ENCODE data around the gene DOCK10.
A peak's percentile ranks its signal among the peaks of the same experiment; 100 is the strongest.

DOCK10 gene

DNA sequence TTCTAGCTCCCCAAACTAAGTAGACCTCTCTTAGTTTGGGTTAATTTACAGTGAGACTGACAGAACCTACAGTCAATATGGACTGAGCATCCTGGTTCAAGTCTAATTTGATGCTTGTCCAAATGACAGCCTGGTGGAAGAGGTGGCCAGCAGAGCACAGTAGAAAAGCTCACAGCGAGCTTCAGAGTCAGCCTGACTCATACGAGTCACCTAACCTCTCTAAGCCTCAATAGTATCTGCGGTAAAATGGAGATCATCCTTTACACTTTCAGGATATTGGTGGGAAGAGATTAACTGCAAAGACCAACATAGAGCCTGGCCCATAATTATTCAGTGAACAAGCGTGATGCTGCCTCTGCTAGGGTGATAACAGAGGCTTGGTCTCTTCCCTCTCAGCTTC lies 54.5 kb downstream of the DOCK10 start:
- intact Hi-C loops (cut with DNase I) = no loop called here
- no peak for DNase-seq

DNA sequence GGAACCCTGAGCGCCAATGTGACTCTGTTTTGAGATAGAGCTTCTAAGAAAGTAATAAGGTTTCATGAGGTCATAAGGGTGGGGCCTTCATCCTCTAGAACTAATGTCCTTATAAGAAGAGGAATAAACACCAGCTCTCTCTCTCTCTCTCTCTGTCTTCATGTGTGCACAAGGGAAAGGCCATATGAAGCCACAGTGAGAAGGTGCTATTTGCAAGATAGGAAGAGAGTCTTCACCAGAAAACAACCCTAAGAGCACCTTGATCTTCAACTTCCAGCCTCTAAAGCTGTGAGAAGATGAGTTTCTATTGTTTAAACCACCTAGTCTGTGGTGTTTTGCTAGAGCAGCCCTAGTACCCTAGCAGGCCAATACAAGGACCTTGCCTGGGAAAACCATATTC lies 55.8 kb downstream of the DOCK10 start:
- intact Hi-C loops (cut with DNase I) = no loop called here
- no peak for DNase-seq

DNA sequence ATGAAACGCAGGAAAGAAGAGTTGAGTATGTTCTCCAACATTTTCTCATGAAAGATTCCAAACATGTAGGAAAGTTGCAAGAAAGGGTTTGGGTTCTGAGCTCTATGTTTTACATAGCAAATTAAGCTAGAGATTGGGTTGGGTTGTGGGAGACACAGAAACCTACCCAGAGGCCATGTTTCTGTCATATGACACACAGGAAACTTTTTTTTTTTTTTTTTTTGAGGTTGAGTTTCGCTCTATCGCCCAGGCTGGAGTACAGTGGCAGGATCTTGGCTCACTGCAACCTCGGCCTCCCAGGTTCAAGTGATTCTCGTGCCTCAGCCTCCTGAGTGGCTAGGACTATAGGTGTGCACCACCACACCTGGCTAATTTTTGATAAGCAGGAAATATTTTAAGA lies 57.6 kb downstream of the DOCK10 start:
- intact Hi-C loops (cut with DNase I) = no loop called here

DNA sequence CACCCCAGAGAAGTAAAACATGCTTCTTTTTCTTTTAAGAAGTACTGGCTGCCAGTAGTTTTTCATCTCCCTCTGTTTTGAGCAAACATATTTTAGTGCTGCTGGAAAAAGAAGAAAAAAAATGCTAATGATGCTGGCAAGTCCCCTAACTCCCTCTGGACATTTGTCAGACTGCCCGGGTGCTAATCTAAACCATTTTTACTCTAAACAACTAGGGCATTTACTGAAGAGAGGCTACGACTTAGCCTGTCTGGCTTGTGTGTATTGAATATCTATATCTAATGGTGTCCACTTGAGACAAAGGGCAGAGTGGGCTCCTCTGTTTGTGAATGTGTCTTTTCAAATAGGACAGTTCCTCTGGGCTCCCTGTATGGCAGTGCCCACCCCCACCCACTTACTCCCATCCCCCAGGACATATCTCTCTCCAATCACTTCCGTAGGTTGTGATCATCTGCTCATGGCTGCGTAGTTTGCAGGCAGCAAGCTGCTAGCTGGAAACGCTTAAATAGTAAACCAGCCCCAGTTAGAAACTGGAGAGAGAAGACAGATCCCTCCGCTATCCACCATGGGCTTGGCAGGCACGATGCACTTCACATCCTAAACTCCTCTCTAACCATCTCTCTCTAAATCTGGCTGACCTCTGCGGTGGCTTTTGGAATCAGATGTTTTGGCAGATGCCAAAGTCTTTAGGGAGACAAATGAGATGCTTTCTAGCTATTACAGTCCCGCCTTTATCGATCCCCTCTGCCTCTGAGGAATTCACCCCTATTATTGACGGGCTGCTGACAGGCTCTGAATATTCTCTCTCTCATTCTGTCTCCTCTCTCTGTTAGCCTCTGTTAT lies 58.3 kb downstream of the DOCK10 start:
- DNase-seq = peak in 9 of 42 donors; percentile 11 to 57 (median 32)
- intact Hi-C loops (cut with DNase I) = no loop called here

More for the DNA sequence above, 57.6 kb downstream of the DOCK10 start:
- no peak for DNase-seq

DNA sequence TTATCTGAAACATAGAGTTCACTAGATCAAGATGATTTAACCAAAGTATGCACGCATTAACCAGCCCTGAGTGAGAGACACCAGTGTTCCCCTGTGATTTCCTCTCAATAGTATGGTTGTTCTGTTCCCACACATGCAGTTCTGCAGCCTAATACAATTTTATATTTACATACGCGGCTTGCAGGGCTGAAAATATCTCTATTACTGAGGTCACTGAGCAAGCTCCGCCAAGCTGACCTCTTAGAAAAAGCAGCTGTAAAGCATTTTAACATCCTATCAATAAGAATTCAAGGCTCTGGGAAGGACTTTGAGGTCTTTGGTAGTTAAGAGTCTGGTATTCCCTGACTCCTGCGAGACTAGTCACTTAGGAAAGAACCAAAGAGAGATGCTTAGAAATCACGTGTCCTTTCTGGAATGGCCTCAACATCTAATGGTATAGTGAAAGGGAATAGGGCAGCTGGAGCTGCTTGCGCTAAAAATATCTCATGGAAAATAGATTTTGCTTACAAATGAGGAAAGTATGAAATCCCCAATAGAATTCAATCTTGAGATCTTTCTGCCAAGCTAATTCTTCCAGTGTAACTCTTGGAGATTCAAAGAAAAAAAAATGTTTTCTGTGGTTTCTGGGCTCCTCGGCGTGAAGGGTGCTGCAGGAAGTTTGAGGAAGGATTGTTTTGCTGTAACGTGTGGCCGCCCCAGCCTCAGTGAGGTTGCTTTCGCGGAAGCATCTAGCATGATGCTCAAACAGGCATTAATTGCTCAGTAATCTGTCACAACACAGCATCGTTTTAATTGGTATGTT lies 59.2 kb downstream of the DOCK10 start:
- intact Hi-C loops (cut with DNase I) = no loop called here
- DNase-seq = peak in 14 of 42 donors; percentile 7 to 55 (median 30)

DNA sequence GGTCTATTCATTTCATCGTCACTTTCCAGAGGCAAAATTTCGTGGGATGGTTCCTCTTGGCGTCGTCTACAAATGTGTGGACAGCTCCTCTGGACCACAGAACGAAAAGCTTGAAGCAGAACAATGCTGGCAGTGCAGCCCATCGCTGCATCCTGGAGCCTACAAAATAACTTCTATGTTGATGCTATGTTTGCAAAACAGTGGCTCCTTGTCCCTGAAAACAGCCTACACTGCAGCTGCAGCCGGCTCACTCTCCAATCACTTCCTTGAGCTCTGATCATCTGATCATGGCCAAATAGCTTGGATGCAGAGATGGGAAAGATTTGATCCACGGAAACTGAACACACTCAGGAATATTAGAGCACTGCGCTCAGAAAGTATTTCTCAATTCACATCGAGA lies 60.0 kb downstream of the DOCK10 start:
- peak; percentile 53 to 91 (median 78) for DNase-seq
- intact Hi-C loops (cut with DNase I) = no loop called here

DNA sequence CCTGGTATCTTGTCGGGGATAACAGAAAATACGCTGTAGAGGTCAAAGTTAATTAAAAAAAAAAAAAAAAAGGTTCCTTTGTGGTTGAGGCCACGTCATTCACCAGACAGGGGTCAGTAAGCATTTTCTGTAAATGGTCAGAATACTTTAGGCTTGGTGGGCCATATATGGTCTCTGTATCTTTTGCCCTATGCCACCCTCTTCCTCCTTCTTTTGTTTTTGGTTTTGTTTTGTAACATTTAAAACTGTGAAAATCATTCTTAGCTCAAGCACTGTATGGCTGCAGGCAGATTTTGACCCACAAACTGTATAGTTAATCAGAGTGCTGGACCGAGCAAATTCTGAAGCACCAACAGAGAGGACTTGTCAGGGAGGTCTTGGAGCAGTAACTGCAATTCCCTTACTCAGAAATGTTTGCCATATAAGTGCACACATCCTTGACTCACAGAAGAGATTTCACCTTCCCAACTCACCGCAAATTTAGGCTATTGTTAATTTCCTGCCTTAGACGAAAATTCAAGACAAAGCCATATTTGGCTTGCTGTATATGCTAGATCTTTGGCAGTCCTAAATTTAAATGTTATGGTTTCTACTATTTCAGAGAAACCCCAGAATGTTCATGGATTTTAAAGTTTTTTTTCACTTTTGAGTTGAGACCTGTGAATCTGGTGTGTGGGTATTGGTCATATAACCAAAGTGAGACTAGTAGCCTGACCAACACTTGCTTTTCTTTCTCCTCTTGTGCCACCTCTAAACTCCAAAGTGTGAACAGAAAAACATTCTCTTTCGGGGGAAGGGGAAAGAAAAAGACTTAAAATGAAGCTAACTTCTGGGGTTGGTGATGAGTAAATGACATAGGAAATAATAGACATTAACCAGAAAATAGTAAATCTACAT lies 65.4 kb downstream of the DOCK10 start:
- no peak for DNase-seq
- intact Hi-C loops (cut with DNase I) = no loop called here

DNA sequence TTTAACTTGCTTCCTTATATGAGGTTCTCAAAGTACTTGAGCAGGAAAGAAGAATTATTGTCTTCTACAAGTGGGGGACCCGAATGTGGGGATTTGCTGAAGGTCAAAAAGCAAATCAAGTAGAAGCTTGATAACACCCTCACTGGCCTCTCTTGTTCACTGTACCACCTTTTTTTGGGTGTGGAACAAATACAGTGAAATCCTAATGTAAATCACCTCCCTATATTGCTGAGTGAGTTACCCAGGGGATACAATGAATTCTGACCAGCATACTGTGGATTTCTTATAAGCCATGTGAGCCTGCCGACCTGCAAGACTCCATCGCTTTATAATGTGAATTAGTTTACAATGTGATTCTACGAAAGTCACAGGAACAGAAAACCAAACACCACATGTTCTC lies 66.5 kb downstream of the DOCK10 start:
- DNase-seq = no peak
- intact Hi-C loops (cut with DNase I) = no loop called here

DNA sequence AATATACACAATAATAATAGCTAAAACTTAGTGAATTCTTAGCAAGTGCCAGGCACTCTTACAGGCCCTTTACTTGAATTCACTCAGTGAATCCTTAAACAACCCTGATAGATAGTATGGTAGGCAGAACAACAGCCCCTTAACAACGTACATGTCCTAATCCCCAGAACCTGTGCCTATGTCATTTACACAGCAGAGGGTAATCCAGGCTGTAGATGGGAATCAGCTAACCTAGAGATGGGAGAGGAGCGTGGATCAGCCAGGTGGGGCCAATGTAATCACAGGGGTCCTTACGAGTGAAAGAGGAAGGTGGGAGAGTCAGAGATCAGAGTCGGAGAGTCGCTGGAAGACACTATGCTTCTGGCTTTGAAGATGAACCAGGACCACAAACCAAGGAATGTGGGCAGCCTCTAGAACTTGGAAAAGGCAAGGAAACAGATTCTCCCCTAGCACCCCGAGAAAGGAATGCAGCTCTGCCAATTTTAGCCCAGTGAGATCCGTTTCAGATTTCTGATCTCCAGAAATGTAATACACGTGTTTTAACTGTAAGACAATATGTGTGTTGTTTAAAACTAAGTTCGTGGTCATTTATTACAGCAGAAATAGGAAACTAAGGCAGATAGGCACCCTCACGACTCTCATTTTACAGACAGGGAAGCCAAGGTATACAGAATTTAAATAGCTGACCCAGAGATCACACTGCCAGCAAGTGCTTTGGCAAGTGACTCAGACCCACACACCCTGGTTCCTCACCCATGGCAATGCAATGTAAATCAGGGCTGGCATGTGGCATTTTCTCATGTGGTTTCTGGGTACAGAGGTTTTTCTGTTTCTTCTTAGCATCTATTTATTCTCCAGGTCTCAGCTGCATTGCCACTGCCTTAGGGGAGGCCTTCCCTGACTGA lies 68.9 kb downstream of the DOCK10 start:
- peak in 1 of 42 donors; percentile 51 for DNase-seq
- intact Hi-C loops (cut with DNase I) = no loop called here

DNA sequence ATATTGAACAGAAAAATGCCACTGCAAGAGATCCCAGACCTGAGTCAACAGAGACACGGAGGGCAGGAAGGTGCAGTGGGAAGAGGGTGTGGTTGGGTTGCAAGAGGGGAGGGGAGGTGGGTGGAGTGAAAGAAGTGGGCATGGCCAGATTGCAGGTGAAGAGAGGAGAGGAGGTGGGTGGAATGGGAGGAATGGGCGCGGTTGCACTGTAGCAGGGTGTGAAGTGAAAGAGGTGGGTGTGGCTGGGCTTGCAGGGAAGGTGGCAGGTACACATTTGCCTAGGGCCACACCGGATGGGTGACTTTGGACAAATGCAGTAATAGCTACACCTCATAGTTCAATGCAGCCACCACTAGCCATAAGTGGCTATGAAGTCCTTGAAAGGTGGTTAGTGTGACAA lies 71.1 kb downstream of the DOCK10 start:
- intact Hi-C loops (cut with DNase I) = no loop called here
- DNase-seq = no peak

DNA sequence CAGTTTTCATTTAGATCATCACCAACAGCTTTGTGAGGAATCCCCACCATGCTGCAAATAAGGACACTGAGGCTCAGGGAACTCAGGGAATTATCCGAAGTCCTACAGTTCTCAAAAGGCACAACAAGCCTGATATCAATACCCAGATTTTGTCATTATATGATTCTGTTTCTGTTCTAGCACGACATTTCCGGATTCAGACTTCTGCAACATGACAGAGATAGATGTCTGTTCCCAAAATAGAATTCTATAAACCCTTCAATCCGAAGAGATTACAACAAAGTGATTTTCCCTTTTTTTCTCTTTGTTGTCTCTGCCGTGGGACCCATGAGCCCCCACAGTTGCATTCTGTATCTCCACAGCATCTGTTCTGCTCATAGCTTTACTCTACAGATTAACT lies 72.0 kb downstream of the DOCK10 start:
- intact Hi-C loops (cut with DNase I) = no loop called here
- DNase-seq = no peak

DNA sequence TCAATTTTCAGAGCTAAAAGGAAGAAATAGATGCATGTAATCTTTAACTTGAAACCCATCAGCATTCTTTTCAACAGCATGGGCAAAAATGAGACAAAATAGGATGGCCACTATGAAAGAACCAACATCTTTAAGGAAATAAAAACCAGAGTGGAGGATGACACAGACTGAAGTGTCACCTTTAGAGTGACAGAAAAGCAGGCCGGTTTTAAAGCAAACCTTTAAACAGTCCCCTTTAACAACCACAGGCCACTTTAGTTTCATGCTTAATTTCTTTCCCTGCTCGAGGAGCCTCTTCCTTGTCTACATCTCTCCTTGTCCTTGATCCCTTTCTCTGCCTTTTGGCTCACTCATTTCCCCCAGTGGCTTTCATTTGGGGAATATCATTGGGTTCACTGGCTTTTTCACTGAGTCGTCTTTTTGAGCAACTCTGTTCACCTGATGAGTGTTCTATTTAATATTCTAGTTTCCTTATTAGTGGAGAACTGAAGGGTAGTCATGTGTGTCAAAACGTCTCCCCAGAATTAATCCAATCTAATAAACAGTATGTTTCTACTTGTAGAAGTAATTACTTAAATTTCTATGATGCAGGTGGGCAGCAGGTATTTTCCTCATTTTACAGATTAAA lies 72.5 kb downstream of the DOCK10 start:
- intact Hi-C loops (cut with DNase I) = no loop called here
- DNase-seq = no peak

DNA sequence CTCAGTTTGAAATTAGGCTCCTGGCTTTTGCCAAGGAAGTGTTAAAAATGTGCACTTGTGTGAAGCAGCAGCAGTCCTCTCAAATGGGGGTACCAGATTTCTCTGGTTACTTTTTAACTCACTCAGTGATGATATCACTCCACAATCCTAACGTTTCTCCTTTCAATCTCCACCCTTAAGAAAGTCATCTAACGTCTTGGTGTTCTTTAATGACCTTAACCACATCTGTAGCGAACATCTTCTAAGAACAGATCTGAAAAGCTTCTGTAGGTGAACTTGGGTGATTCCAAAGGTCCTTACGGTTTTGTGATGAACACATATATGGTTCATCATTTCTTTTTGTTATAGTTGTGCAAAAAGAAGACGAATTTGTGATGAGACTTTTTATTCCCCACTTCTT lies 73.2 kb downstream of the DOCK10 start:
- intact Hi-C loops (cut with DNase I) = no loop called here
- no peak for DNase-seq

DNA sequence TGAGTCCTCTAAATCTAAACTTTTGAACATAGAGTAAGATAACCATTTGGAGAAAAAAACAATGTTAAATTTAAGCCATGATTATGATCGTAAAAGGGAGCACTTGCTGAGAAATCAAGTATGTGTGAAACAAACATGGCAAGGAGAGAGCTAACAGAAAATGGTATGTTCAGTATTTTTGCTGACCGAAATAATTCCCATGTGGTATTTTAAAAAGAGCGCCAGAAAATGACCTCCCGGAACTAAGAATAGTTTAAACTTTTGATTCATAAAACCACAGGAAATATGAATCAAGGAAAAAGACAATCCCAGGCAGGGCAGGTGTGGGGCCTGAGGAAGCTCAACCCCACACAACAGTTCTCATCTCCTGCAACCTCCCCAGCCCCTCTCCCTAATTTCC lies 74.2 kb downstream of the DOCK10 start:
- DNase-seq = no peak
- intact Hi-C loops (cut with DNase I) = no loop called here

DNA sequence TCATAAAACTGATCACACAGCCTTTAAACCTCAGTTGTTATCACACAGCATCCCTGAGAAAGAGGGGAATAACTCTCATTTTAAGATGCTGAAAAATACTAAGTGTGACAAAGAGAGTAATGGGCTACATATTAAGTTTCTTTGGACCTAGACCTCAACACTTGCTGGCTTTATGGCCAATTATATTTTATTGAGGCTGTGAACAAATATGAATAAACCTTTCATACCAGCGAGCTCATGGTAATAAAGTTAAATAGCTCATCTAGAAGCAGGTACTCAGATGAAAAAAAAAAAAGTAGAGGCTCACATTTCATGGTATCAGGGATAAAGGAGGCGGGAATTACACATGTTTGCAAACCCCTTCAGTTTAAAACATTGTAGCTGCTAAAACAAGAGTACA lies 75.7 kb downstream of the DOCK10 start:
- DNase-seq = no peak
- intact Hi-C loops (cut with DNase I) = no loop called here

DNA sequence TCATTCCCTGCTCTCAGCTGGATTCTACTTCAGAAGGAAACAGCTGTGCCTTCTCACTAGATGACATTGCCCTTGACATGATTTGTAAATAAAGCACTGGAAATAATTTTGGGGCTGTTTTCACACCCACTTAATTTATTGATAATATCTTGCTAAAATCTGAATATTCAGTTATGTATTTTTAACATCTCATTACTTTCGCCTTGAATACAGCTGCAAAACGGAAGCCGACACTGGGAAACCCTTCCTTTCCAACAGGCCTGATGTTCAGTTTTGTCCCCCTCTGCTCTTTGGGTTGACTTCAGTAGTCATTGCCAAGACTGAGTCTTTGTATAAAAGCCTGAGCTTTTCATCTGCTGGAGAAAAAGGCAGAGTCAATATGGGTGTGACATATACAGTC lies 82.7 kb downstream of the DOCK10 start:
- intact Hi-C loops (cut with DNase I) = no loop called here
- no peak for DNase-seq

DNA sequence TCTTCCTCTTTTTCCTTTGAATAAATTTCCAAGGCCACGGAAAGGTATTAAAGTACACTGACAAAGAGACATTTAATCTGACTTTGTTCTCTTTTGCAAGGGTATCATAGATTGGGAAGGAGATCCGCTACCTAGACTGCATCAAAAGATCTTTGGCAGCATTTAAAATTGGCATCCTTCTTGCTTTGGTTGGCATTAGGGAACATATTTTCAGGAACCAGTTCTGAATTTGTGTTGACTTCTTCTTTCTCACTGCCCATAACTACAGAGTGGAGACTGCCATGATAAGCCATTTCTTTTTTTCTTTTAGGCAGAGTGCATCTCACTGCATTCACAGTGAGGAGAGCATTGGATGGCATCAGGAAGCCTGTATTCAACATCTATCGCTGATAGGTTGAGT lies 83.4 kb downstream of the DOCK10 start:
- no peak for DNase-seq
- intact Hi-C loops (cut with DNase I) = no loop called here

DNA sequence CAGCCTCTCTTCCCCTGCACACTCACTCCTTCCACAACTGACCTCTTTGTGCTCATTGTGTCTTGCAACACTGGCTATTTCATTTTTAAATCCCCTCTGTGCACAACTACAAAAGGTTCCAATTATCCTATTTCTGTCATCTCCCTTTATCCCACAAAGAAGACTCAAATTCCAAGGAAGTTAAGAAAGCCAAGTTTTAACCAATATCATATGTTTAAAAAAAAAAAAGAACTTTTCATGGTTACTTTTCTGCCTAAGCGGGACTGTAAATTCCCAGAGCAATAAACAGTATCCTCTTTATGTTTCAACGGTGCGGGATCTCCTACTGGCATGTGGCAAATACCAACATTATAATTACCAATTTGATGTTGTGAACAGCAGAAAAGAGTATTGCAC lies 83.8 kb downstream of the DOCK10 start:
- intact Hi-C loops (cut with DNase I) = no loop called here

More for the DNA sequence above, 83.8 kb downstream of the DOCK10 start:
- no peak for DNase-seq
